ENCODE data around the gene HMGCL. TPM values are rescaled to one million over a fixed set of nuclear protein-coding genes. Genes with fewer than 3 reads are reported as not detected.
A peak's percentile ranks its signal among the peaks of the same experiment; 100 is the strongest.

Gene HMGCL
- total and polyA plus RNA-seq, 2 of the 13 experiments (the other 11 are each of a cell fraction or from before 2014, with no cell fraction given) = 21.3 to 41.4 TPM

GRCh38 chr1:23795676-23796465 lies 29.4 kb downstream of the HMGCL start (continued):
- TF ChIP-seq ZNF142 (CRISPR knock-in tag; IDR thresholded peaks at IDR 0.05) (no peak), MXD4 (CRISPR knock-in tag; IDR thresholded peaks at IDR 0.05) (no peak), AGO2 (optimal IDR thresholded peaks at IDR 0.05; ENCODE audit: low read depth, low read length) (peak; percentile 86), ZNF501 (CRISPR knock-in tag; IDR thresholded peaks at IDR 0.05) (no peak), GFI1 (CRISPR knock-in tag; IDR thresholded peaks at IDR 0.05; ENCODE audit: borderline replicate concordance) (no peak), KLF6 (CRISPR knock-in tag; IDR thresholded peaks at IDR 0.05) (no peak)
